Heart left ventricle (tissue), 16 donors: ENCODE results near the gene GAREM1. TPM values are rescaled to one million over a fixed set of nuclear protein-coding genes. Genes with fewer than 3 reads are reported as not detected.

ENCODE experiments used
- ATAC-seq, 4 donors: fragments of 200-7000 bp; cut with Tn5 transposase; one replicate each; pipeline ENCODE4 v1.9.1; 2020 to 2022; ENCODE audit warnings: moderate library complexity in 4 of 4, mild to moderate bottlenecking in 3 of 4, moderate number of reproducible peaks in 1 of 4
- DNase-seq, 5 donors: peaks; one replicate each; pipeline ENCODE4 v3.0.0-alpha.2; 2020
- H3K27ac ChIP-seq, 12 donors: fragments of 200-600 bp; sonication (generic) in 4 of 12; one replicate each; pipeline versions ENCODE4 v1.5.0 to v1.8.0; 2016 to 2022; ENCODE audit warnings: mild to moderate bottlenecking in 2 of 12
- H3K27me3 ChIP-seq, 9 donors: fragments of 200-600 bp; sonication (generic) in 2 of 9; one replicate each; pipeline versions ENCODE4 v1.5.1 to v1.8.0; 2016 to 2022; ENCODE audit warnings: mild to moderate bottlenecking in 3 of 9
- H3K36me3 ChIP-seq, 9 donors: fragments of 200-600 bp; sonication (generic) in 2 of 9; one replicate each; pipeline versions ENCODE4 v1.5.0 to v1.8.0; 2018 to 2022; ENCODE audit warnings: mild to moderate bottlenecking in 2 of 9
- H3K4me1 ChIP-seq, 12 donors: fragments of 200-600 bp; sonication (generic) in 4 of 12; one replicate each; pipeline versions ENCODE4 v1.5.0 to v1.8.0; 2016 to 2022; ENCODE audit warnings: mild to moderate bottlenecking in 3 of 12
- H3K4me3 ChIP-seq, 12 donors: fragments of 200-600 bp; sonication (generic) in 4 of 12; one replicate each; pipeline versions ENCODE4 v1.5.0 to v1.8.0; 2017 to 2022; ENCODE audit warnings: mild to moderate bottlenecking in 9 of 12, moderate library complexity in 4 of 12
- H3K9me3 ChIP-seq, 12 donors: fragments of 200-600 bp; sonication (generic) in 4 of 12; one replicate each; pipeline versions ENCODE4 v1.5.0 to v1.8.0; 2016 to 2022; ENCODE audit warnings: mild to moderate bottlenecking in 1 of 12
- POLR2A ChIP-seq, 2 donors: fragments of 450-650 bp; IDR thresholded peaks; one replicate each; pipeline ENCODE4 v1.6.1; 2017; ENCODE audit warnings: antibody characterized with exemption in 2 of 2, mild to moderate bottlenecking in 2 of 2, moderate library complexity in 2 of 2
- WGBS, 4 donors: extraction: QIAGEN DNeasy Blood & Tissue Kit in 2 of 4; methylation state at CpG; one replicate each; pipeline versions ENCODE4 v1.1.5 to v1.1.7; 2013 to 2018; 5-methylcytosine and 5-hydroxymethylcytosine counted together
- intact Hi-C, 10 donors: fragments of 100-400 bp; cut with DNase I; formaldehyde crosslinking; loops; one replicate each; pipeline versions ENCODE4 v1.11.1 to v1.14.2; 2022
- polyA plus RNA-seq, 2 donors: library from polyadenylated mRNA; stranded (reverse); fragments of 200-250 nt; gene quantifications; one replicate each; pipeline ENCODE4 v1.2.3, GENCODE V29; 2013
- total RNA-seq, 9 donors: library from RNA; depleted of rRNA in 2 of 9; stranded (reverse); fragments of >200 nt in 2 of 9; fragmentation: NEBNext Ultra II Directional in 3 of 9; extraction: Animal tissue kit (Norgen Biotek cat#: 25700) in 3 of 9; gene quantifications; one replicate each; pipeline versions ENCODE4 v1.1.0 to v1.2.4, GENCODE V29; 2016 to 2023
- TF ChIP-seq, protein P1 (sequence below), 12 donors: fragments of 200-600 bp; sonication (generic) in 4 of 12; IDR thresholded peaks; one replicate each; pipeline versions ENCODE4 v1.5.0 to v1.8.0; 2018 to 2022; ENCODE audit warnings: antibody characterized with exemption in 12 of 12, mild to moderate bottlenecking in 5 of 12
- donor health status: ischemic (EF 13 %, LVEDD 7.1; RV severe dilation, severe dysfunction).
- donor health status: healthy with polysubstance abuse.
- donor health status: DM: no; HTN: yes; CAD: no.
- donor health status: DM: no; HTN: no; CAD: no.
- donor health status: ischemic (EF 25% LVEDD 6.9; RV normal size, moderate dysfunction).
- donor health status: ischemic (EF 25% LVEDD 5.7; RV mildly dilated, moderate dysfunction).
- donor health status: healthy.
- donor health status: DM: yes; HTN: yes; CAD: no.
- donor health status: ischemic (EF 35%, LVEDD 5.7; RV mildly dilated, moderate dysfunction).
- donor health status: nonischemic (EF 11% LVEDD 7.7; RV severe dilation, severe dysfunction).
- donor health status: DM: yes; HTN: yes; CAD: no.
- donor health status: PGD.
- donor health status: ischemic (EF 29% LVEDD 5.4; RV normal size, mild dysfunction).
- donor health status: nonischemic (EF 23%, LVEDD 6.1; RV moderate dilation, normal function).

The GAREM1 gene
- total and polyA plus RNA-seq, 11 donors, result 1.8 to 28.8 (median 13.0) TPM

DNA sequence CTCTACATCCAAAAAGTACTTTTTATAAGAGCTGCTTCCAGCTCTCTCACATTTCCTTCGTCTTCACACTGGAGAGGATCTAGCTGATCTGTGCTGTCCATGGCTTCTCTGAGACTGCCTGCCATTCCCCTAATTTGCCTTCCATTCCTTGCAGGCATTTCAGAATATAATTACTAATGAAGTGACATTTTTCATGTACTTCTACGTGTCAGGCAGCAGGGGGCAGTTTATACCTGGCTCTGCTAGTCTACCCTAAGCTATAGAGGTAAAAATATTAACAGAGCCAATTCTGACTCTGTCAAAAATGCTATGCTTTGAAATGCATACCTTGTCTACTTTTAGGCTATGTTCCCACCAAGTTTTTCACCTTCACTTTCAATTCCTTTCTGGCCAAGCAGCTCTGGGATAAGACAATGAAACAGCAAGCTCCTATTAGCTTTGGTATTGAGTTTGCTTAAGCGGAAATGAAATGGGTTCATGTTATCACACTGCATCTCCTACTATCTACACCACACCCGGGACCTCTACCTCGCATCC, 198.9 kb downstream of the GAREM1 start:
- H3K27me3 ChIP-seq, result no peaks in the 10 kb centered on the region
- intact Hi-C loops, result loop anchor here (1.0 to 10.0 kb wide), 11 partner anchors 61 to 281 kb away; partner anchors contain the start of gene GAREM1 (in 8 of the 10)
- DNase-seq (peak in 1 of 5 donors; percentile 30), ATAC-seq (peak in 3 of 4 donors; percentile 55 to 77 (median 71))
- no peak overlapping the region for H3K27ac ChIP-seq
- peaks cover 0 to 32% (median 17%) of the 10 kb centered on the region in 9 donors for H3K36me3 ChIP-seq
- H3K4me3 ChIP-seq, result no peak overlapping the region
- no peaks in the 10 kb centered on the region for H3K9me3 ChIP-seq
- peaks cover 0 to 8% (median 0%) of the 10 kb centered on the region in 12 donors for H3K4me1 ChIP-seq
- WGBS, 4 donors, result 45 to 50% (median 47%) methylated on average over 5 of the region's 5 CpGs
- TF ChIP-seq POLR2A (IDR thresholded peaks at IDR 0.05), result no peak
- TF ChIP-seq, protein P1, sequence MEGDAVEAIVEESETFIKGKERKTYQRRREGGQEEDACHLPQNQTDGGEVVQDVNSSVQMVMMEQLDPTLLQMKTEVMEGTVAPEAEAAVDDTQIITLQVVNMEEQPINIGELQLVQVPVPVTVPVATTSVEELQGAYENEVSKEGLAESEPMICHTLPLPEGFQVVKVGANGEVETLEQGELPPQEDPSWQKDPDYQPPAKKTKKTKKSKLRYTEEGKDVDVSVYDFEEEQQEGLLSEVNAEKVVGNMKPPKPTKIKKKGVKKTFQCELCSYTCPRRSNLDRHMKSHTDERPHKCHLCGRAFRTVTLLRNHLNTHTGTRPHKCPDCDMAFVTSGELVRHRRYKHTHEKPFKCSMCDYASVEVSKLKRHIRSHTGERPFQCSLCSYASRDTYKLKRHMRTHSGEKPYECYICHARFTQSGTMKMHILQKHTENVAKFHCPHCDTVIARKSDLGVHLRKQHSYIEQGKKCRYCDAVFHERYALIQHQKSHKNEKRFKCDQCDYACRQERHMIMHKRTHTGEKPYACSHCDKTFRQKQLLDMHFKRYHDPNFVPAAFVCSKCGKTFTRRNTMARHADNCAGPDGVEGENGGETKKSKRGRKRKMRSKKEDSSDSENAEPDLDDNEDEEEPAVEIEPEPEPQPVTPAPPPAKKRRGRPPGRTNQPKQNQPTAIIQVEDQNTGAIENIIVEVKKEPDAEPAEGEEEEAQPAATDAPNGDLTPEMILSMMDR (IDR thresholded peaks at IDR 0.05), result peak; percentile 48 to 79 (median 69)

DNA sequence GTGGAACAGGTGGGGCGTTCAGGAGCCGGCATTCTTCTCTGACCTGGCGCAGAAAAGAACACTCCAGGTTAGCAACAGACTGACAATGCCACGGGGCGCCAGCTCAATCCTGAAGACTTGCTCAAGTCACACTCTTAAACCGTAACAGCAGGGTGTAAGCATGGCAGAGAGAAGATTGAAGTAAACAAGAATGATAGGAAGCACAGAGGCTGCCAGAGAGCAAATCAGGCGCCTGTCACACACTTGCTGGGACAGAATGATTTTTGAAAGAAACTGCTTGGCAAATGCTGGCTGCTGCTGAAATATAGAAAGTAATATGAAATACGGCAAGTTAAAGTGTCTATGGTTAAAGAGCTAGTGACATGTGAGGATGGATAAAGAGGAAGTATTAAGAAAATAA, 200.3 kb downstream of the GAREM1 start:
- no peaks in the 10 kb centered on the region for H3K27me3 ChIP-seq
- H3K9me3 ChIP-seq, result no peaks in the 10 kb centered on the region
- intact Hi-C loops, result loop anchor here (2.0 to 10.0 kb wide), 9 partner anchors 62 to 282 kb away; partner anchors contain the start of gene GAREM1 (in 6 of the 10)
- peaks cover 0 to 35% (median 17%) of the 10 kb centered on the region in 9 donors for H3K36me3 ChIP-seq
- TF ChIP-seq, protein P1 (IDR thresholded peaks at IDR 0.05), result no peak
- no peak for TF ChIP-seq POLR2A (IDR thresholded peaks at IDR 0.05)
- no peak overlapping the region for H3K4me3 ChIP-seq
- H3K27ac ChIP-seq, result no peak overlapping the region
- no peak for DNase-seq
- peaks cover 0 to 8% (median 0%) of the 10 kb centered on the region in 12 donors for H3K4me1 ChIP-seq
- WGBS, 4 donors, result 87 to 91% (median 90%) methylated on average over 8 of the region's 8 CpGs
- no peak for ATAC-seq

DNA sequence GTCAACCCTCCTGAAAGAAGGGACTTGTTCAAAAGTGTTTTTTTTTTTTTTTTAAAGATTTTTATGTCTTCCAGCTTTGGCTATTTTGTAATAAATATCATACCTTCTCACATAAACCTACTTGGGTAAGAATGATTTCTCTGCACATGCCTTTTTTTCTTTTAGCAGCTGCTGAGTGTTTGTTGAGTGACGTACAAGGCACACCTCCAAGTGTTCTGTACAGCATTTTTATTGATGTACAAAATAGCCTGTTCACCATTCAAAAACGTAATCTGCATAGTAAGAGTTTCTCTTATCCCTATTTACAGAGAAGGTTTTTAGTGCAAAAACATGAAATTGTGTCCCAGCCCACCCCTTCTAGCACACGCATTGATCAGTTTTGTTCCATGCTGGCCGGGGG, 203.2 kb downstream of the GAREM1 start:
- ATAC-seq (no peak), DNase-seq (no peak)
- Histone ChIP-seq H3K9me3 (no peaks in the 10 kb centered on the region), H3K4me3 (no peak overlapping the region), H3K27ac (no peak overlapping the region), H3K27me3 (no peaks in the 10 kb centered on the region), H3K36me3 (peaks cover 0 to 35% (median 17%) of the 10 kb centered on the region in 9 donors), H3K4me1 (peaks cover 0 to 8% (median 0%) of the 10 kb centered on the region in 12 donors)
- TF ChIP-seq, protein P1 (IDR thresholded peaks at IDR 0.05), result no peak
- TF ChIP-seq POLR2A (IDR thresholded peaks at IDR 0.05), result no peak
- WGBS, 4 donors, result 74 to 84% (median 79%) methylated on average over 4 of the region's 4 CpGs
- intact Hi-C loops, result loop anchor here in 4 of 10 donors (5.0 to 10.0 kb wide), 4 partner anchors 53 to 103 kb away; no protein-coding TSS in a partner anchor

DNA sequence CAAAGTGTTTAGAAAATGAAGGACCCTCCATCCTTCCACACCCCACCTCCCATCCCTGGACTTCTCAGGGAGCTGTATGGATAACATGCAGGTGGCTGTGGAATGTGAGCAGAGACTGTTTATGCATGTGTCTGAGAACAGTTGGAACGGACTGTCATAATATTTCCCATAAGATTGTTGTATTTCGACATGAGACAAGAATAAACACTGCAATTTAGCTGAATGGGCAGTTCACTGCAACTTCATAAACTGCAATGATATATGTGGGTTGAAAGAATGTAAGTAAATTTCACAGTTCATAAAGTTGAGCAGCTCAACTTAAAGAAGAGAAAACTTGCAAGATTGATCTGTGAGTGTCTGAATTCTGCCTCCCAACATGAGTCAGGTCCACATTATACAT, 206.3 kb downstream of the GAREM1 start:
- no peak for TF ChIP-seq POLR2A (IDR thresholded peaks at IDR 0.05)
- TF ChIP-seq, protein P1 (IDR thresholded peaks at IDR 0.05), result no peak
- Histone ChIP-seq H3K9me3 (no peaks in the 10 kb centered on the region), H3K4me1 (peaks cover 0 to 4% (median 0%) of the 10 kb centered on the region in 12 donors), H3K27ac (no peak overlapping the region), H3K36me3 (peaks cover 0 to 30% (median 12%) of the 10 kb centered on the region in 9 donors), H3K4me3 (no peak overlapping the region), H3K27me3 (no peaks in the 10 kb centered on the region)
- no peak for DNase-seq
- ATAC-seq, result no peak
- 79 to 87% (median 82%) methylated on average over 2 of the region's 2 CpGs for WGBS, 4 donors
- intact Hi-C loops, result loop anchor here in 3 of 10 donors (10.0 kb wide), 3 partner anchors 50 to 100 kb away; no protein-coding TSS in a partner anchor
